Glomerular visceral epithelial cell (primary cell): ENCODE results near the gene CDX1.

ENCODE experiments used
- DNase-seq: peaks from one replicate; pipeline ENCODE4 v3.0.0-alpha.2; 2016; ENCODE audit errors: extremely low spot score

The CDX1 gene

GRCh38 chr5:150166650-150167511 lies at the start of gene CDX1:
Gene CDX1 (plus strand): TSS chr5:150166778. CDS start chr5:150166877, 99 bp downstream.
- DNase-seq, result no peak

- no peak for DNase-seq
These were observed 48.5 kb upstream of the CDX1 start for GRCh38 chr5:150117945-150118560.

GRCh38 chr5:150118561-150119229 lies 47.9 kb upstream of the CDX1 start:
- DNase-seq, result no peak

- DNase-seq, result no peak
These were observed 47.0 kb upstream of the CDX1 start for GRCh38 chr5:150119421-150120061.

- no peak for DNase-seq
These were observed 46.5 kb upstream of the CDX1 start for GRCh38 chr5:150120062-150120441.

GRCh38 chr5:150120617-150121447 lies 45.7 kb upstream of the CDX1 start:
- no peak for DNase-seq

- DNase-seq, result no peak
These were observed 45.0 kb upstream of the CDX1 start for GRCh38 chr5:150121448-150122157.

- DNase-seq, result peak; percentile 28
These were observed 44.4 kb upstream of the CDX1 start for GRCh38 chr5:150122158-150122510.

- no peak for DNase-seq
These were observed 43.8 kb upstream of the CDX1 start for GRCh38 chr5:150122536-150123481.

GRCh38 chr5:150123542-150123941 lies 43.0 kb upstream of the CDX1 start:
- no peak for DNase-seq

- DNase-seq, result no peak
These were observed 42.4 kb upstream of the CDX1 start for GRCh38 chr5:150124111-150124557.

GRCh38 chr5:150124596-150124995 lies 42.0 kb upstream of the CDX1 start:
- DNase-seq, result no peak

- no peak for DNase-seq
These were observed 41.2 kb upstream of the CDX1 start for GRCh38 chr5:150125334-150125733.

- DNase-seq, result no peak
These were observed 40.2 kb upstream of the CDX1 start for GRCh38 chr5:150126199-150126920.

GRCh38 chr5:150126921-150127265 lies 39.7 kb upstream of the CDX1 start:
- DNase-seq, result no peak

GRCh38 chr5:150129454-150129812 lies 37.1 kb upstream of the CDX1 start:
- no peak for DNase-seq

GRCh38 chr5:150129813-150130492 lies 36.6 kb upstream of the CDX1 start:
- DNase-seq, result peak; percentile 75

GRCh38 chr5:150130493-150130922 lies 36.1 kb upstream of the CDX1 start:
- DNase-seq, result no peak
